GM12878 (cell line): ENCODE measurements around the gene MYBPC2. TPM values are rescaled to one million over a fixed set of nuclear protein-coding genes. Genes with fewer than 3 reads are reported as not detected.

ENCODE experiments used
- ATAC-seq: fragments of 200-7000 bp; cut with Tn5 transposase; 3 replicates; pipeline ENCODE4 v1.9.1; 2020; ENCODE audit warnings: mild to moderate bottlenecking, moderate library complexity
- BruUV-seq: library from RNA; stranded (reverse); fragments of 400-500 nt; replicated peaks from 2 replicates; lab custom pipeline; 2021; lab: Mats Ljungman, UMichigan
- CTCF ChIA-PET: fragments of 300-600 bp; sonication (Branson Sonifier 250); formaldehyde crosslinking; extraction: SDS; loops from one replicate; lab custom pipeline; 2021; ENCODE audit warnings: inconsistent platforms; lab: Yijun Ruan, JAX
- POLR2A ChIA-PET: fragments of 350-600 bp; formaldehyde crosslinking; extraction: SDS; loops from one replicate; lab custom pipeline; 2021; ENCODE audit warnings: inconsistent platforms; lab: Charles Lee
- RAD21 ChIA-PET: fragments of 300-600 bp; sonication (Branson Sonifier 250); formaldehyde crosslinking; loops from one replicate; lab custom pipeline; 2023; ENCODE audit warnings: antibody characterized with exemption; ENCODE audit not compliant: unreplicated experiment; lab: Charles Lee
- SMC1A ChIA-PET: fragments of 300-600 bp; sonication (Branson Sonifier 250); formaldehyde crosslinking; loops from one replicate; lab custom pipeline; 2023; ENCODE audit not compliant: unreplicated experiment, uncharacterized antibody; lab: Charles Lee
- DNase-seq: peaks from one replicate; pipeline ENCODE4 v3.0.0-alpha.2; 2011; ENCODE audit warnings: low read depth, low spot score
- FAIRE-seq: peaks from 3 replicates; lab custom pipeline; 2011; peaks lifted over from hg19 to GRCh38; lab: Jason Lieb, UNC
- H2AFZ ChIP-seq: 2 replicates; pipeline ENCODE4 v1.6.0; 2011; ENCODE audit warnings: low read depth, low read length, control low read depth; ENCODE audit not compliant: control insufficient read depth
- H3K27ac ChIP-seq: 2 replicates; pipeline ENCODE4 v1.5.1; 2011; ENCODE audit warnings: control low read depth; ENCODE audit not compliant: control insufficient read depth, insufficient read depth
- H3K27me3 ChIP-seq, 2 experiments: replicated peaks in 1 of 2; 2 replicates each; pipeline versions ENCODE4 v1.6.0 to v1.6.1; 2011; ENCODE audit warnings: low read length in 1 of 2; ENCODE audit not compliant: control insufficient read depth in 2 of 2, insufficient read depth in 2 of 2
- H3K36me3 ChIP-seq, 2 experiments: 2 replicates each; pipeline ENCODE4 v1.5.1; 2011; ENCODE audit warnings: low read length in 1 of 2; ENCODE audit not compliant: control insufficient read depth in 2 of 2, insufficient read depth in 2 of 2
- H3K4me1 ChIP-seq: 2 replicates; pipeline ENCODE4 v1.6.1; 2011; ENCODE audit warnings: mild to moderate bottlenecking, low read length, moderate library complexity, mixed read lengths; ENCODE audit not compliant: control insufficient read depth, insufficient read depth
- H3K4me2 ChIP-seq: 2 replicates; pipeline ENCODE4 v1.6.0; 2011; ENCODE audit warnings: control low read depth; ENCODE audit not compliant: control insufficient read depth, insufficient read depth
- H3K4me3 ChIP-seq: fragments of 200-600 bp; sonication (generic); 2 replicates; pipeline ENCODE4 v1.5.1; 2016
- H3K79me2 ChIP-seq: 2 replicates; pipeline ENCODE4 v1.6.0; 2011; ENCODE audit warnings: low read length; ENCODE audit not compliant: control insufficient read depth, insufficient read depth
- H3K9ac ChIP-seq: 2 replicates; pipeline ENCODE4 v1.8.0; 2011; ENCODE audit warnings: low read length, control low read depth, mixed read lengths; ENCODE audit not compliant: control insufficient read depth, insufficient read depth
- H3K9me3 ChIP-seq: replicated peaks from 3 replicates; pipeline ENCODE4 v1.5.1; 2011; ENCODE audit warnings: mild to moderate bottlenecking, low read length; ENCODE audit not compliant: control insufficient read depth, insufficient read depth
- H4K20me1 ChIP-seq: 2 replicates; pipeline ENCODE4 v1.6.0; 2011; ENCODE audit not compliant: control insufficient read depth, insufficient read depth
- ASH2L ChIP-seq: fragments of 300-600, 200-600 bp; sonication (generic); IDR thresholded peaks from 2 replicates; pipeline ENCODE4 v1.6.1; 2017; ENCODE audit warnings: low read depth, mild to moderate bottlenecking, borderline replicate concordance
- CBX3 ChIP-seq: fragments of 200-600 bp; sonication (generic); IDR thresholded peaks from 2 replicates; pipeline ENCODE4 v1.6.1; 2016; ENCODE audit warnings: low read depth, borderline replicate concordance
- EZH2 ChIP-seq: IDR thresholded peaks from 2 replicates; pipeline ENCODE4 v1.6.1; 2012; ENCODE audit warnings: low read depth, mild to moderate bottlenecking, control low read depth, inconsistent platforms, low read length, borderline replicate concordance; ENCODE audit not compliant: control insufficient read depth
- FOS ChIP-seq: IDR thresholded peaks from 3 replicates; pipeline ENCODE4 v1.6.1; 2011; ENCODE audit warnings: borderline replicate concordance; ENCODE audit not compliant: insufficient read length; ENCODE audit errors: extremely low read depth
- FOXM1 ChIP-seq: IDR thresholded peaks from 2 replicates; pipeline ENCODE4 v1.6.1; 2012; ENCODE audit warnings: low read depth, mild to moderate bottlenecking, inconsistent platforms, low read length, moderate library complexity
- GABPA ChIP-seq: IDR thresholded peaks from 2 replicates; pipeline ENCODE4 v1.6.1; 2014; ENCODE audit warnings: antibody characterized with exemption, low read depth, mild to moderate bottlenecking, inconsistent platforms
- IKZF1 ChIP-seq: fragments of 450-650 bp; conservative IDR thresholded peaks from 2 replicates; pipeline ENCODE4 v1.6.1; 2017; ENCODE audit warnings: antibody characterized with exemption, mild to moderate bottlenecking
- IKZF2 ChIP-seq, 2 experiments: fragments of 450-650 bp; IDR thresholded peaks; 2 replicates each; pipeline ENCODE4 v1.6.1; 2017; ENCODE audit warnings: mild to moderate bottlenecking in 2 of 2, moderate library complexity in 2 of 2
- MEF2A ChIP-seq: IDR thresholded peaks from 2 replicates; pipeline ENCODE4 v1.6.1; 2011; ENCODE audit warnings: low read depth, mild to moderate bottlenecking, low read length, moderate library complexity; ENCODE audit not compliant: insufficient read depth
- MXI1 ChIP-seq: fragments of 150-350 bp; IDR thresholded peaks from 2 replicates; pipeline ENCODE4 v1.6.1; 2011; ENCODE audit warnings: low read depth, mild to moderate bottlenecking, inconsistent platforms, low read length, improper control_type of control experiment
- NFIC ChIP-seq: IDR thresholded peaks from 2 replicates; pipeline ENCODE4 v1.6.1; 2012; ENCODE audit warnings: low read depth, mild to moderate bottlenecking, inconsistent platforms, low read length, moderate library complexity
- NFYB ChIP-seq: IDR thresholded peaks from 2 replicates; pipeline ENCODE4 v1.6.1; 2011; ENCODE audit warnings: low read depth, mild to moderate bottlenecking, low read length, improper control_type of control experiment, moderate library complexity; ENCODE audit not compliant: insufficient read depth
- NR2C1 ChIP-seq: fragments of 450-650 bp; IDR thresholded peaks from 2 replicates; pipeline ENCODE4 v1.6.1; 2017; ENCODE audit warnings: antibody characterized with exemption, mild to moderate bottlenecking, moderate library complexity
- POLR2AphosphoS5 ChIP-seq: IDR thresholded peaks from 2 replicates; pipeline ENCODE4 v1.6.1; 2011; ENCODE audit warnings: mild to moderate bottlenecking, low read length, inconsistent platforms
- RFX5 ChIP-seq: IDR thresholded peaks from 2 replicates; pipeline ENCODE4 v1.6.1; 2011; ENCODE audit warnings: low read depth, low read length, improper control_type of control experiment
- SMARCA5 ChIP-seq: fragments of 450-650 bp; IDR thresholded peaks from 2 replicates; pipeline ENCODE4 v1.6.1; 2017; ENCODE audit warnings: mild to moderate bottlenecking
- SP1 ChIP-seq: IDR thresholded peaks from one replicate; pipeline ENCODE4 v1.6.1; 2011; ENCODE audit warnings: low read depth, low read length
- SPI1 ChIP-seq: IDR thresholded peaks from 2 replicates; pipeline ENCODE4 v1.6.1; 2011; ENCODE audit warnings: low read depth, mild to moderate bottlenecking, low read length, moderate library complexity, borderline replicate concordance; ENCODE audit not compliant: insufficient read depth
- SREBF2 ChIP-seq: IDR thresholded peaks from 2 replicates; pipeline ENCODE4 v1.6.1; 2012; ENCODE audit warnings: mild to moderate bottlenecking, low read length
- STAT3 ChIP-seq: IDR thresholded peaks from 2 replicates; pipeline ENCODE4 v1.6.1; 2011; ENCODE audit warnings: low read depth, low read length, improper control_type of control experiment
- TAF1 ChIP-seq: IDR thresholded peaks from 2 replicates; pipeline ENCODE4 v1.6.1; 2011; ENCODE audit warnings: mild to moderate bottlenecking, low read depth, low read length, borderline replicate concordance
- YBX1 ChIP-seq: fragments of 450-650 bp; IDR thresholded peaks from 2 replicates; pipeline ENCODE4 v1.6.1; 2016; ENCODE audit warnings: antibody characterized with exemption
- ZNF217 ChIP-seq: fragments of 450-650 bp; IDR thresholded peaks from 2 replicates; pipeline ENCODE4 v1.6.1; 2017; ENCODE audit warnings: antibody characterized with exemption, mild to moderate bottlenecking
- ZNF274 ChIP-seq: IDR thresholded peaks from one replicate; pipeline ENCODE4 v1.8.0; 2011; ENCODE audit not compliant: insufficient read length, insufficient read depth
- WGBS: methylation state at CpG from one replicate; pipeline ENCODE4 v1.1.6; 2016; ENCODE audit warnings: low lambda C conversion rate; ENCODE audit not compliant: insufficient replicate concordance, insufficient coverage; ENCODE audit errors: missing lambda C conversion rate; 5-methylcytosine and 5-hydroxymethylcytosine counted together
- in situ Hi-C: fragments of 300-500 bp; cut with MboI; formaldehyde crosslinking; loops from 9 replicates; pipeline ENCODE4 v1.14.3; 2018; ENCODE audit warnings: mixed read lengths
- intact Hi-C: fragments of 100-400 bp; cut with micrococcal nuclease; formaldehyde crosslinking; loops from one replicate; pipeline ENCODE4 v1.14.2; 2022; ENCODE audit not compliant: unreplicated experiment
- polyA plus RNA-seq, 11 experiments: library from polyadenylated mRNA; depleted of rRNA in 4 of 11; unstranded in 6 of 11; stranded (reverse) in 5 of 11; fragments of >200 nt; fragmentation: Nextera tagmentation in 4 of 11; fragmentation: Illumina TruSeq in 1 of 11; extraction: Ambion mirVana in 4 of 11; extraction: Trizol in 1 of 11; gene quantifications; 1 replicate in 1 of 11; 2 replicates in 10 of 11; pipeline versions ENCODE4 v1.2.1 to v1.2.3, GENCODE V29; 2011 to 2016; ENCODE audit warnings: inconsistent platforms in 2 of 11, missing spikeins in 2 of 11, low read depth in 1 of 11
- total RNA-seq, 4 experiments: library from RNA; depleted of rRNA in 3 of 4; stranded (reverse); fragments of >200 nt in 3 of 4; fragmentation: Illumina TruSeq in 1 of 4; extraction: Trizol in 1 of 4; gene quantifications; 2 replicates each; pipeline versions ENCODE4 v1.2.1 to v1.2.3, GENCODE V29; 2013 to 2021

The MYBPC2 gene
- total and polyA plus RNA-seq, 10 of the 15 experiments (the other 5 are each of a cell fraction or from before 2014, with no cell fraction given): 0.09 to 2.6 (median 0.61) TPM

DNA sequence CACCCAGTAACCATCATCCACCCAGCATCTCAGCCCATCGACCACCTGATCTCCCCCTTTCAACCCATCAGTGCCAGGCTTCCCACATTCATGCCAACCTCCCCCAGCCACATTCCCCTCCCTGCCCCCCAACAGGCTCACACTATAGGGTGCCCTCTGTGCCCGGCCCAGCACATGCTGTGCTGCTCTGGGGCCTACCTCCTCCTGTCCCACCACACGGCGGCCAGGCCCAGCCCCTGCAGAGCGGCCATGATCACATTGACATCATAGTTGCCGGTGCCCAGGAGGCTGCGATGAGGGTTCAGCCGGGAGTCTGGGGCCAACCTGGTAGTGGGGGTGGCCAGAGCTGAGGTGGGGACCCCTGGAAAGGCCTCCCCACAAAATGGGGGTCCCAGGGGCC is 74.7 kb downstream of the MYBPC2 start:
- Histone ChIP-seq H3K9me3 (no peaks in the 10 kb centered on the region), H3K79me2 (no peaks in the 10 kb centered on the region), H2AFZ (no peak overlapping the region), H3K27ac (no peak overlapping the region), H3K36me3 (no peaks in the 10 kb centered on the region), H3K9ac (no peak overlapping the region), H4K20me1 (no peaks in the 10 kb centered on the region), H3K4me2 (no peak overlapping the region), H3K4me1 (peaks cover 3% of the 10 kb centered on the region; the same call in 1 of the 2 replicates), H3K27me3 (no peaks in the 10 kb centered on the region), H3K4me3 (no peak overlapping the region)
- ChIA-PET CTCF (no interaction called here), POLR2A (no interaction called here), RAD21 (no interaction called here), SMC1A (no interaction called here)
- in situ Hi-C loops (no loop called here), intact Hi-C loops (no loop called here)
- 81% methylated on average over 8 of the region's 8 CpGs for WGBS
- no peak for TF ChIP-seq CBX3
- no peak for TF ChIP-seq FOS
- TF ChIP-seq SMARCA5: no peak
- TF ChIP-seq YBX1: no peak
- no peak for TF ChIP-seq GABPA
- TF ChIP-seq NFIC: no peak
- no peak for TF ChIP-seq SREBF2
- TF ChIP-seq ZNF217: no peak
- TF ChIP-seq FOXM1: no peak
- no peak for TF ChIP-seq MEF2A
- no peak for TF ChIP-seq TAF1
- ATAC-seq (no peak), DNase-seq (no peak), FAIRE-seq (no peak)
- no TSS peak for BruUV-seq

- Histone ChIP-seq H3K36me3 (no peaks in the 10 kb centered on the region), H2AFZ (no peak overlapping the region), H4K20me1 (no peaks in the 10 kb centered on the region), H3K79me2 (no peaks in the 10 kb centered on the region), H3K4me3 (no peak overlapping the region), H3K27me3 (no peaks in the 10 kb centered on the region), H3K9ac (no peak overlapping the region), H3K9me3 (no peaks in the 10 kb centered on the region), H3K4me2 (no peak overlapping the region), H3K27ac (no peak overlapping the region), H3K4me1 (peaks cover 3% of the 10 kb centered on the region; the same call in 1 of the 2 replicates)
- CTCF ChIA-PET: no interaction called here
- RAD21 ChIA-PET: interaction anchor here (0.6 kb wide), 2 partner anchors 338 to 876 kb away, joined by 3 read pairs; no protein-coding TSS in a partner anchor
- DNase-seq (no peak), ATAC-seq (no peak), FAIRE-seq (no peak)
- BruUV-seq: no TSS peak
- no peak for TF ChIP-seq IKZF1
- TF ChIP-seq SMARCA5: no peak
- no peak for TF ChIP-seq EZH2
- no peak for TF ChIP-seq SP1
- no peak for TF ChIP-seq RFX5
- TF ChIP-seq NFYB: no peak
- no peak for TF ChIP-seq NR2C1
- no peak for TF ChIP-seq SPI1
- TF ChIP-seq ZNF274: no peak
- TF ChIP-seq MXI1: no peak
- TF ChIP-seq ASH2L: no peak
- TF ChIP-seq IKZF2 (IDR thresholded peaks at IDR 0.05): no peak
- TF ChIP-seq POLR2AphosphoS5: no peak
- TF ChIP-seq STAT3: no peak
- SMC1A ChIA-PET: no interaction called here
- 72% methylated on average over 3 of the region's 3 CpGs for WGBS
- POLR2A ChIA-PET: interaction anchor here (0.6 kb wide), 2 partner anchors 24 to 200 kb away, joined by 3 to 4 read pairs; no protein-coding TSS in a partner anchor
- intact Hi-C loops (no loop called here), in situ Hi-C loops (no loop called here)
Observed at GRCh38 chr19:50508843-50509190, 76.1 kb downstream of the MYBPC2 start.
